Sigmoid colon (tissue), 4 donors: ENCODE measurements around the gene RIN1.
"Not testable (repeated sequence)": the region's sequence is repeated elsewhere in the genome, so short reads cannot be mapped to it uniquely, and the experiment has no call there.

Experiments used
- CTCF ChIP-seq, 4 experiments: fragments of 450-650 bp in 3 of 4; fragments of 200-600 bp in 1 of 4; IDR thresholded peaks; one replicate each; pipeline ENCODE4 v1.5.1; 2016 to 2019; ENCODE audit warnings: antibody characterized with exemption in 4 of 4, mild to moderate bottlenecking in 3 of 4, moderate library complexity in 2 of 4
- EP300 ChIP-seq, 4 donors: sonication (generic); formaldehyde crosslinking; IDR thresholded peaks; one replicate each; pipeline ENCODE4 v1.6.1; 2017; ENCODE audit warnings: antibody characterized with exemption in 4 of 4
- POLR2A ChIP-seq, 2 donors: fragments of 450-650 bp; IDR thresholded peaks; one replicate each; pipeline ENCODE4 v1.6.1; 2016; ENCODE audit warnings: antibody characterized with exemption in 2 of 2, mild to moderate bottlenecking in 2 of 2, moderate library complexity in 2 of 2

GRCh38 chr11:66310803-66311440 is 25.3 kb downstream of the RIN1 start:
- TF ChIP-seq CTCF, EP300, POLR2A (IDR thresholded peaks at IDR 0.05): not testable (repeated sequence)
